ENCODE data around the gene DBR1.

DNA sequence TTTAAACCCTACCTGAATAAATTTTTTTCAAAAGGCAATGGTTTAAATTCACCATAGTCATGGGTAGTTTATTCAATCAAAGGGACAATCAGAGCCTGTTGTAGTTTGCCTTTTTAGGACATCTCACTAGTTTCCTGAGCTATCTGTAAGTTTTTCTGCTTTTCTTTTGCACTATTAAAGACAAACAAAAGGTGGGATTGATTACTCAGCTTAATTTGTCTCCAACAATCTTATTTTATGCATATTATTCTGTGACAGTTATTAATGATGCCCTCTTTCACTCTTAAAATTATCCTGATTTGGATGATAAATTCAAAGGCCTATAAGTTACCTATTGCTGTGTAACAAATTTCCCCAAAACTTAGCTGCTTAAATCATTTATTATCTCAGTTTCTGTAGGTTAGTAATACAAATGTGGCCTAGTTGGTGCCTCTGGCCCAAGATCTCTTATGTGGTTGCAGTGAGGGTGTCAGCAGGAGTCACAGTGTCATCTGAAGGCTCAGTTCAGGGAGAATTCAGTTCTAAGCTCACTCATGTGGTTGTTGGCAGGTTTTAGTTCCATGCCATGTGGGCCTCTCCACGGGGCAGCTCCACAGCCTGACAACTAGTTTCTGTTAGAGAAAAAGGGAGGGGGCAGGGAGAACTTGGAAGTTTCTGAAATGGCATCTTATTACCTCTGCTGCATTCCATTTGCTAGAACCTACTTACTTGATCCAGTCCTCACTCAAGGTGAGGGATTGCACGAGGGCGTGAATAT lies 28.4 kb upstream of the DBR1 start:
- TF ChIP-seq GATA3 (IDR thresholded peaks at IDR 0.05; ENCODE audit: low read depth, low read length) (no peak), GATA2 (IDR thresholded peaks at IDR 0.05; ENCODE audit: low read depth, low read length) (no peak)

All from SH-SY5Y (cell line).